HL-60 (cell line): Measurements from ENCODE around the gene CRIP1.

Experiments
- DNase-seq, 2 experiments: peaks; one replicate each; pipeline ENCODE4 v3.0.0-alpha.2; 2010 to 2020; ENCODE audit warnings: low read depth in 1 of 2, low spot score in 1 of 2
- H3K27ac ChIP-seq: fragments of 250-450 bp; sonication (Bioruptor Pico); replicated peaks from 2 replicates; pipeline ENCODE4 v1.5.1; 2020; ENCODE audit warnings: mild to moderate bottlenecking, moderate library complexity
- H3K27me3 ChIP-seq: fragments of 250-450 bp; sonication (Bioruptor Pico); 2 replicates; pipeline ENCODE4 v1.5.1; 2021; ENCODE audit warnings: mild to moderate bottlenecking, moderate library complexity; ENCODE audit not compliant: insufficient read depth, poor library complexity, severe bottlenecking
- H3K4me3 ChIP-seq: replicated peaks from 2 replicates; pipeline ENCODE4 v1.5.1; 2011; ENCODE audit warnings: mild to moderate bottlenecking, control low read depth, low read length; ENCODE audit not compliant: insufficient read depth
- CTCF ChIP-seq: IDR thresholded peaks from one replicate; pipeline ENCODE4 v1.5.1; 2011; ENCODE audit warnings: low read length, control low read depth, inconsistent platforms; ENCODE audit not compliant: insufficient read depth
- GABPA ChIP-seq: IDR thresholded peaks from 2 replicates; pipeline ENCODE4 v1.6.1; 2012; ENCODE audit warnings: low read depth
- POLR2AphosphoS5 ChIP-seq: IDR thresholded peaks from 2 replicates; pipeline ENCODE4 v1.6.1; 2012; ENCODE audit warnings: low read depth
- REST ChIP-seq: IDR thresholded peaks from 2 replicates; pipeline ENCODE4 v1.6.1; 2012; ENCODE audit warnings: low read depth; ENCODE audit not compliant: insufficient replicate concordance
- SPI1 ChIP-seq: IDR thresholded peaks from 2 replicates; pipeline ENCODE4 v1.6.1; 2012; ENCODE audit warnings: low read depth, mild to moderate bottlenecking, borderline replicate concordance

CRIP1 gene

GRCh38 chr14:105530285-105531087 lies 43.8 kb downstream of the CRIP1 start:
- no peak for DNase-seq
- H3K27me3 ChIP-seq: peaks cover 37% of the 10 kb centered on the region
- H3K4me3 ChIP-seq: no peak overlapping the region
- no peak overlapping the region for H3K27ac ChIP-seq
- TF ChIP-seq POLR2AphosphoS5 (no peak), GABPA (no peak), REST (no peak), CTCF (no peak), SPI1 (no peak)

GRCh38 chr14:105531088-105531893 lies 44.6 kb downstream of the CRIP1 start:
- no peak for DNase-seq
- peaks cover 30% of the 10 kb centered on the region for H3K27me3 ChIP-seq
- no peak overlapping the region for H3K4me3 ChIP-seq
- no peak overlapping the region for H3K27ac ChIP-seq
- TF ChIP-seq REST (no peak), GABPA (no peak), POLR2AphosphoS5 (no peak), CTCF (no peak), SPI1 (no peak)

- DNase-seq: no peak
- Histone ChIP-seq H3K27ac (no peak overlapping the region), H3K27me3 (peaks cover 30% of the 10 kb centered on the region), H3K4me3 (no peak overlapping the region)
- TF ChIP-seq GABPA: no peak
- no peak for TF ChIP-seq POLR2AphosphoS5
- no peak for TF ChIP-seq CTCF
- TF ChIP-seq REST: no peak
- no peak for TF ChIP-seq SPI1
Measured at GRCh38 chr14:105531894-105532623, 45.4 kb downstream of the CRIP1 start.
